Measurements from ENCODE around the gene RABEPK.
"Not testable (repeated sequence)": the region's sequence is repeated elsewhere in the genome, so short reads cannot be mapped to it uniquely, and the experiment has no call there.

GRCh38 chr9:125234099-125234498, 33.8 kb downstream of the RABEPK start:
- TF ChIP-seq POLR2A, CTCF (IDR thresholded peaks at IDR 0.05): not testable (repeated sequence)
